Liver (tissue), 3 donors: ENCODE results near the gene GLRX5.
"Not testable (repeated sequence)": the region's sequence is repeated elsewhere in the genome, so short reads cannot be mapped to it uniquely, and the experiment has no call there.

Experiments
- CTCF ChIP-seq: fragments of 150-350 bp; IDR thresholded peaks from 2 replicates; pipeline ENCODE4 v1.5.1; 2017; ENCODE audit warnings: improper control_type of control experiment, low read depth, low read length; ENCODE audit not compliant: missing input control
- EGR1 ChIP-seq, 2 donors: IDR thresholded peaks; 2 replicates each; pipeline ENCODE4 v1.6.1; 2016 to 2018; ENCODE audit warnings: antibody characterized with exemption in 2 of 2, low read depth in 2 of 2
- GABPA ChIP-seq, 2 donors: IDR thresholded peaks in 1 of 2; conservative IDR thresholded peaks in 1 of 2; 2 replicates each; pipeline ENCODE4 v1.6.1; 2016; ENCODE audit warnings: antibody characterized with exemption in 2 of 2, mild to moderate bottlenecking in 1 of 2, moderate library complexity in 1 of 2
- HNF4G ChIP-seq: IDR thresholded peaks from 2 replicates; pipeline ENCODE4 v1.6.1; 2016; ENCODE audit warnings: antibody characterized with exemption
- MAX ChIP-seq: IDR thresholded peaks from 2 replicates; pipeline ENCODE4 v1.6.1; 2016; ENCODE audit warnings: antibody characterized with exemption
- RAD21 ChIP-seq, 2 donors: IDR thresholded peaks; 2 replicates each; pipeline ENCODE4 v1.6.1; 2016; ENCODE audit warnings: antibody characterized with exemption in 2 of 2, mild to moderate bottlenecking in 2 of 2
- REST ChIP-seq: IDR thresholded peaks from 2 replicates; pipeline ENCODE4 v1.6.1; 2016; ENCODE audit warnings: antibody characterized with exemption, mild to moderate bottlenecking
- SP1 ChIP-seq: IDR thresholded peaks from 2 replicates; pipeline ENCODE4 v1.6.1; 2018; ENCODE audit warnings: antibody characterized with exemption, mild to moderate bottlenecking
- TAF1 ChIP-seq: conservative IDR thresholded peaks from 2 replicates; pipeline ENCODE4 v1.6.1; 2016; ENCODE audit warnings: antibody characterized with exemption, mild to moderate bottlenecking
- YY1 ChIP-seq: IDR thresholded peaks from 2 replicates; pipeline ENCODE4 v1.6.1; 2016; ENCODE audit warnings: antibody characterized with exemption, mild to moderate bottlenecking
- TF ChIP-seq, protein P1 (sequence below): IDR thresholded peaks from 2 replicates; pipeline ENCODE4 v1.6.1; 2016; ENCODE audit warnings: antibody characterized with exemption
- TF ChIP-seq, protein P2 (sequence below): IDR thresholded peaks from 2 replicates; pipeline ENCODE4 v1.6.1; 2016; ENCODE audit warnings: antibody characterized with exemption
- donor health status: healthy.
- donor health status: healthy.

- not testable (repeated sequence) for TF ChIP-seq CTCF; MAX; TAF1; REST; YY1; RAD21 (IDR thresholded peaks at IDR 0.05); EGR1 (IDR thresholded peaks at IDR 0.05; ENCODE audit: low read depth in 2 of 2); HNF4G; SP1; GABPA (IDR thresholded peaks at IDR 0.05 in 1 of 2, conservative IDR thresholded peaks at IDR 0.05 in 1 of 2)
- TF ChIP-seq, protein P1, sequence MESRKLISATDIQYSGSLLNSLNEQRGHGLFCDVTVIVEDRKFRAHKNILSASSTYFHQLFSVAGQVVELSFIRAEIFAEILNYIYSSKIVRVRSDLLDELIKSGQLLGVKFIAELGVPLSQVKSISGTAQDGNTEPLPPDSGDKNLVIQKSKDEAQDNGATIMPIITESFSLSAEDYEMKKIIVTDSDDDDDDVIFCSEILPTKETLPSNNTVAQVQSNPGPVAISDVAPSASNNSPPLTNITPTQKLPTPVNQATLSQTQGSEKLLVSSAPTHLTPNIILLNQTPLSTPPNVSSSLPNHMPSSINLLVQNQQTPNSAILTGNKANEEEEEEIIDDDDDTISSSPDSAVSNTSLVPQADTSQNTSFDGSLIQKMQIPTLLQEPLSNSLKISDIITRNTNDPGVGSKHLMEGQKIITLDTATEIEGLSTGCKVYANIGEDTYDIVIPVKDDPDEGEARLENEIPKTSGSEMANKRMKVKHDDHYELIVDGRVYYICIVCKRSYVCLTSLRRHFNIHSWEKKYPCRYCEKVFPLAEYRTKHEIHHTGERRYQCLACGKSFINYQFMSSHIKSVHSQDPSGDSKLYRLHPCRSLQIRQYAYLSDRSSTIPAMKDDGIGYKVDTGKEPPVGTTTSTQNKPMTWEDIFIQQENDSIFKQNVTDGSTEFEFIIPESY, result not testable (repeated sequence)
- TF ChIP-seq, protein P2, sequence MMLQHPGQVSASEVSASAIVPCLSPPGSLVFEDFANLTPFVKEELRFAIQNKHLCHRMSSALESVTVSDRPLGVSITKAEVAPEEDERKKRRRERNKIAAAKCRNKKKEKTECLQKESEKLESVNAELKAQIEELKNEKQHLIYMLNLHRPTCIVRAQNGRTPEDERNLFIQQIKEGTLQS, result not testable (repeated sequence)
Measured at GRCh38 chr14:95591182-95591581, 56.3 kb downstream of the GLRX5 start.
